Subcutaneous abdominal adipose tissue (tissue), 5 donors: ENCODE measurements around the gene OCEL1.
A peak's percentile ranks its signal among the peaks of the same experiment; 100 is the strongest.

Source experiments
- H3K27ac ChIP-seq: one replicate; pipeline ENCODE4 v1.7.0; 2013; ENCODE audit warnings: low read depth, mild to moderate bottlenecking, inconsistent platforms, low read length, moderate library complexity
- H3K27me3 ChIP-seq, 5 donors: one replicate each; pipeline ENCODE4 v1.7.0; 2013; ENCODE audit warnings: low read length in 5 of 5, inconsistent platforms in 1 of 5; ENCODE audit not compliant: control insufficient read depth in 5 of 5, insufficient read depth in 4 of 5
- H3K36me3 ChIP-seq, 5 donors: one replicate each; pipeline ENCODE4 v1.7.0; 2013; ENCODE audit warnings: low read length in 5 of 5; ENCODE audit not compliant: control insufficient read depth in 5 of 5, insufficient read depth in 5 of 5
- H3K4me1 ChIP-seq, 5 donors: one replicate each; pipeline ENCODE4 v1.7.0; 2013; ENCODE audit warnings: low read length in 5 of 5, mild to moderate bottlenecking in 3 of 5, moderate library complexity in 1 of 5; ENCODE audit not compliant: control insufficient read depth in 5 of 5, insufficient read depth in 5 of 5
- H3K4me3 ChIP-seq, 5 donors: one replicate each; pipeline ENCODE4 v1.7.0; 2013; ENCODE audit warnings: low read length in 5 of 5, low read depth in 1 of 5
- H3K9ac ChIP-seq, 5 donors: one replicate each; pipeline ENCODE4 v1.7.0; 2013; ENCODE audit warnings: low read length in 5 of 5, mild to moderate bottlenecking in 4 of 5, moderate library complexity in 3 of 5
- H3K9me3 ChIP-seq, 5 donors: one replicate each; pipeline ENCODE4 v1.7.0; 2013; ENCODE audit warnings: low read length in 5 of 5; ENCODE audit not compliant: control insufficient read depth in 5 of 5
- donor health status: healthy.
- donor health status: healthy.
- donor health status: healthy.
- donor health status: healthy.
- donor health status: healthy.

The OCEL1 gene

DNA sequence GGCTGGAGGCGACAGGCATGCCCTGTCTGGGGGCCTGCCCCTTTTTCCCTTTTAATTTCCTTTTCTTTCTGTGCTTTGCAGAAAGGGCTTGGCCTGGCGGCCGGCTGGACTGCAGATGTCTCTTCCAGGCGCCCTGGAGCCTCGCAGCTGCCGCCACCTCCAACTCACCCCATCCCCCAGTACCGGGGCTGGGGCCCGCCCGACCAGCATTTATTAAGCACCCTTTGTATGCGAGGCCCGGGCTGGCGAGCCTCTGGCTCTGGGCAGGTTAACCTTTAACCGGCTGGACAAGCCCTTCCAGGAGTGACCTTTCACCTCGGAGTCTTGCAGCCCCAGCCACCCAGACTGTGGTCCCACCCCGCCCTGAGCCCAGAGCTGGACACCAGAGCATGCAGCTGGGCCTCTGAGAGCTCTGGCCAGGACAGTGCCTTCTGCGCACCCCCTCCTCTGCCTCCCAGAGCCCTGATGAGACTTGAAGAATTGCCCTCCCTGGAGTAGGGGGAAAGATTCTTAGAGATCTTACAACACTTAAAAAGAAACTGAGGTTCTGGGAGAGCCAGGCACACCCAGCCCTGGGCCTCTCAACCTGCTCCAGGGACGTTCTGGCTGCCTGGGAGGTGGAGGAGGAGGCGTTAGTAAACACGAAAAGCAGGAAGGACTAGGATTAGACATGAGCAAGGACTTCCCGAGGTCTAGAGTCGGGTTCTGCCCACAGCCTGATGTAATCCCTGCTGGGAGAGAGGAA lies 20.8 kb downstream of the OCEL1 start:
- H3K9me3 ChIP-seq = no peaks in the 10 kb centered on the region
- H3K9ac ChIP-seq = peak overlapping the region; percentile 10 to 69 (median 27)
- peaks cover 0 to 12% (median 4%) of the 10 kb centered on the region in 5 donors for H3K36me3 ChIP-seq
- H3K27ac ChIP-seq = peak overlapping the region; percentile 75
- H3K27me3 ChIP-seq = no peaks in the 10 kb centered on the region
- peaks cover 5 to 51% (median 45%) of the 10 kb centered on the region in 5 donors for H3K4me1 ChIP-seq
- H3K4me3 ChIP-seq = peak overlapping the region in 4 of 5 donors; percentile 48 to 72 (median 54)

DNA sequence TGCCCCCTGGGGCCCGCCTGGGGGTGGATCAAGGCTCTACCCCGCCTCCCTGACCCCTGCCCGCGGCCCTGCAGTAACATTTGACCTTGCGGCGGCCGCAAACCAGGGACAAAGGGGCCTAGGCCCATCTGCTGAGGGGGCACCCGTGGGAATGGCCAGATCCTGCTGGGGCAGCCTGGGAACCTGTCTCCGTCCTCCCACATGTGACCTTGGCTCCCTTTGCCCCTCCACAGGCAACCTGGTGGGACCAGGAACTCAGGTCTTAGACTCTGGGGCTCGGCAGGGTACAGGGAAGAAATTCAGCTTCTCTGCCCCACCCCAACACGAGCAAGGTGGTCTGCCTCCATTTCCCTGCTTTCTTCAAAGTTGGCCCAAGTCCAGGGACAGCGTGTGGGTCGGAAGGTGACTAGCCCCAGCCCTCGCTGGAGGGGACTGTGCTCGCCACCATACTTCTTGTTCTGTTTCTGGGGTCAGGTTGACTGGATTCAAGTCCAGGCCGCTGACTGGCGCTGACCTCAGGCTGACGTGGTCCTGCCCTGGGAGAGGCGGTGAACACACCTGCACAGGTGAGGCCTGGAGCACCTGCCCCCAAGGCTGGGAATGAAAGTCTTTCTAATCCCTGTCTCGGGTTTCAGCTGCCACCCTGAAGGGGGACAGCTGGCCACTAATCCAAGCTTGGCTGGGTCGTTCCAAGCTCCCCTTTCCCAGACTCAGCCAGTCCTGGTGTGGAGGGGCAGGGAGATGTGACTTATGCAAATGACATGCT lies 22.2 kb downstream of the OCEL1 start:
- Histone ChIP-seq H3K27me3 (no peaks in the 10 kb centered on the region), H3K36me3 (peaks cover 0 to 13% (median 5%) of the 10 kb centered on the region in 5 donors), H3K4me3 (no peak overlapping the region), H3K27ac (peak overlapping the region; percentile 30), H3K4me1 (peaks cover 5 to 39% (median 33%) of the 10 kb centered on the region in 5 donors), H3K9ac (peak overlapping the region in 1 of 5 donors; percentile 48), H3K9me3 (no peaks in the 10 kb centered on the region)

DNA sequence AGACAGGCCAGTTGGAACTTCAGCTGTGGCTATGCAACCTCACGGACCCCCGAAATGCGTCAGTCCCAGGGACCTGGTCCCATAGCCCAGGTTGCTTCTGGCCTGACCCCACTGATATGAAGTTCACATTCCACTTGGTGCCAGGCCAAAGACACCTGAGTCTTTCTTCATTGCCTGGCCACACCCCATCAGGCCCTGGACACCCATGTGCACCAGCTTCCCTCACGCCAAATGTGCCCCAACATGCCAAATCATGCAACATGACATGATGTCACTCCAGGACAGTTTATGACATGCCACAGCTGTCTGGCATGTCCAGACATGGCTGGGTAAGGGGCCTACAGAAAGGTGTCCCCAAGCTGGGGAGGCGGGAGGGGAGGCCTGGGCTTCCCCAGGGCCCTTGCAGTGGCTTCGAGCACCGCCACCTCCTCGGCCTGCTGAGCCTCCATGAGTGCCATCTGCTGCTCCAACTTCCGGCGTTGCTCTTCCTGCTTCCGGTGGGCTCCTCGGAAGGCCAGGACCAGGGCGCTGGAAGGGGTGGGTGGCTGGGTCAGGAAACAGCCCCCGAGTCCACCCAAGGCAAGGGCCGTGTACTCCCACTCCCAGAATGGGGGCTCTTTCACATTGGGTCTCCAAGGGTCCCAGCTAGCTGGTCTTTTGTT lies 24.0 kb downstream of the OCEL1 start:
- Histone ChIP-seq H3K27ac (no peak overlapping the region), H3K27me3 (no peaks in the 10 kb centered on the region), H3K4me3 (no peak overlapping the region), H3K4me1 (peaks cover 2 to 24% (median 21%) of the 10 kb centered on the region in 5 donors), H3K9ac (no peak overlapping the region), H3K36me3 (peaks cover 0 to 18% (median 10%) of the 10 kb centered on the region in 5 donors), H3K9me3 (no peaks in the 10 kb centered on the region)

DNA sequence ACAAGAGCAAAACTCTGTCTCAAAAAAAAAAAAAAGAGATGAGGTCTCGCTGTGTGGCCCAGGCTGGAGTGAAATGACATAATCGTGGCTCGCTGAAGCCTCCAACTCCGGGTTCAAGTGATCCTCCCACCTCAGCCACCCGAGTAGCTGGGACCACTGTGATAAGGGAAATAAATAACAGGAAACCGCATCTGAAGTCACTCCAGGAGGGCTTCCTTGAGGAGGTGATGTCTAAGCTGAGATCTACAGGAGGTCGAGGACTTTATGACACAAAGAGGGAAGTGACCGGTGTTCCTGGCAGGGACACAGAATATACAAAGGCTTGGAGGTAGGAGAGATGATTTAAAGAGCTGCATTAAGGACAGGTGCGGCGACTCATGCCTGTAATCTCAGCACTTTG lies 28.6 kb downstream of the OCEL1 start:
- H3K9ac ChIP-seq = no peak overlapping the region
- no peak overlapping the region for H3K4me3 ChIP-seq
- H3K27me3 ChIP-seq = no peaks in the 10 kb centered on the region
- H3K27ac ChIP-seq = no peak overlapping the region
- H3K9me3 ChIP-seq = peaks cover 0 to 8% (median 5%) of the 10 kb centered on the region in 5 donors
- H3K4me1 ChIP-seq = peaks cover 0 to 4% (median 0%) of the 10 kb centered on the region in 5 donors
- peaks cover 0 to 45% (median 26%) of the 10 kb centered on the region in 5 donors for H3K36me3 ChIP-seq

DNA sequence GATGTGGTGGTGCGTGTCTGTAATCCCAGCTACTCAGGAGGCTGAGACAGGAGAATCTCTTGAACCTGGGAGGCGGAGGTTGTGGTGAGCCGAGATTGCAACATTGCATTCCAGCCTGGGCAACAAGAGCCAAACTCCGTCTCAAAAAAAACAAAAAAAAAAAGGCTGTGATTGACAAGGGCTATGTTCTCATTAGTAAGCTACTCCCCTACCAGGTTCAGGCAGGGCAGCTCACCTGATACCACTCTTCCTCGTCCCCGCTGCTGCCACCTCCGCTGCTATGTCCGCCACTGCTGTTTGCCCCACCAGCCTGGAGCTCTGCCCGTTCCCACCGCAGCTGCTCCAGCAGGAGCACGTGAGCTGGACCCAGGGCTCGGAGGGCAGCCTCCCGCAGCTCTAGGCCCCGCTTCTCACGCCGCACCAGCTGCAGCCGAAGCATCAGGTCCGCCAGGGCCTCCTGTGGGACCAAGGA lies 29.2 kb downstream of the OCEL1 start:
- peaks cover 0 to 4% (median 0%) of the 10 kb centered on the region in 5 donors for H3K4me1 ChIP-seq
- no peak overlapping the region for H3K9ac ChIP-seq
- no peaks in the 10 kb centered on the region for H3K27me3 ChIP-seq
- no peak overlapping the region for H3K27ac ChIP-seq
- peaks cover 0 to 11% (median 7%) of the 10 kb centered on the region in 5 donors for H3K9me3 ChIP-seq
- H3K36me3 ChIP-seq = peaks cover 0 to 47% (median 28%) of the 10 kb centered on the region in 5 donors
- no peak overlapping the region for H3K4me3 ChIP-seq

DNA sequence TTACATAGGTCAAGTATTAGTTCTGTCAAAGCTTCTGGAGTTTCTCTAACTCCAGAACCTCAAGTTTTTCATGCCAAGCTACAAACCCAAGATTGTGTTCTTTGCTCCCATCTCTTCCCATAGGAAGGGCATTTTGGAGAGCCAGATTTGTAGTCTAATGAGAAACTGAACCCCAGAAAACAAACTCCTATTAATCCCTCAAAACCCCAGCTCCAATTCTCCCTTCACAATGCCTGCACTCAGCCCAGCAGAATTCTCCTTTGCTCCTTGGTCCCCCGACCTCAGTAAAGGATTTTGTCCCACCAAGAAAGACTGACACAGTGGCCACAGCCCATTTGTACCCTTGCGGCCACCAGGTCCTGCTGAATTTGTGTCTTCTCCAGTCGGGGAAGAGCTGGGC lies 30.1 kb downstream of the OCEL1 start:
- Histone ChIP-seq H3K4me1 (peaks cover 0 to 7% (median 4%) of the 10 kb centered on the region in 5 donors), H3K9me3 (peaks cover 0 to 11% (median 7%) of the 10 kb centered on the region in 5 donors), H3K36me3 (peaks cover 0 to 47% (median 28%) of the 10 kb centered on the region in 5 donors), H3K4me3 (no peak overlapping the region), H3K9ac (no peak overlapping the region), H3K27ac (no peak overlapping the region), H3K27me3 (no peaks in the 10 kb centered on the region)

DNA sequence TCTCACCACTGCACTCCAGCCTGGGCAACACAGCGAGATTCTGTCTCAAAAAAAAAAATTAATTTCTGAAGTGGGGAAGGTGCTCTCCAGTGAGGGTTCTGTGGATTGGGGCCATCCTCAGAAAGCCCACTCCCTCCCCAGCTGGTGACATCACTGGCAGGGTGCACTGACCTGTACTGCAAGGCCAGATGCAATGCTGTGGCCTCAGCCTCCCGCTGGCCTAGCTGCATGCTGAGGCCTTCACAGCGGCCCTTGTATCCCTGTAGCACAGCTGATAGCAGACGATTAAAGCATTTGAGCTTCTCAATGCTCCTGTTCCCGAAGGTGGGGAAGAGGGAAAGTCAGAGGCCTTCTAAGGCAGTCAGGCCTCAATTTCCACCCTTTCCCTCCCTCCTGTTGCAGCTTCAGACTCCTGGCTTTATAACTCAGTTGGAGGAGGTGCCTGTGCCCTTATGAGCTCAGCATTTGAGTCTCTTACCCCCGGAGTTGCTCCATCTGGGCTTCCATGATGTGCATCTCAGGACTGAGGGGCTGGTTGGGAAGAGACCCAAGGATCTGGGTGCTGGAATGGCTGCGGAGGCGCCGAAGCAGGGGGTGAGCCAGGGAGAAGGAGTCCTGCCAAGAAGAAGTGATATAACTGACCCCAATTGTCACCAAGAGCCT lies 33.2 kb downstream of the OCEL1 start:
- Histone ChIP-seq H3K36me3 (peaks cover 0 to 42% (median 21%) of the 10 kb centered on the region in 5 donors), H3K27ac (no peak overlapping the region), H3K27me3 (no peaks in the 10 kb centered on the region), H3K9me3 (peaks cover 0 to 11% (median 7%) of the 10 kb centered on the region in 5 donors), H3K4me1 (peaks cover 0 to 18% (median 4%) of the 10 kb centered on the region in 5 donors), H3K9ac (no peak overlapping the region), H3K4me3 (peak overlapping the region in 1 of 5 donors; percentile 16)

DNA sequence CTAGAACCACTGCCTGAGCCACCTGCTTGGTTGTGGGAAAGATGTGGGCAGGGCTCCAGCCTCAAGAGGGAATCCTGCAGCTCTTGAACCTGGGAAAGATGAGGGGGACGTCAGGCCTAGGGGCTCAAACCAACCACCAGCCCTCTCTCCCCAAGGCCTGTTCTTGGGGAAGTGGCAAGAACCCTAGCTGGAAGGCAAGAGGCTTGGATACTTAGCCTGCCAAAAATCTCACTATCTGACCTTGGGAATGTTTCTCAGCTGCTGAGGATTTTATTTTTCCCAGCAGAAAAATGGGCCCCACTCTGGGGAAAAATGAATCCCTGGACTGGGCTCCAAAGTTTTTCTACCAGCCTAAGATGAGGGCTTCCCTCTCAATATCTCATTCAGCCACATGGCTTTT lies 33.9 kb downstream of the OCEL1 start:
- H3K9ac ChIP-seq = no peak overlapping the region
- H3K27me3 ChIP-seq = no peaks in the 10 kb centered on the region
- peak overlapping the region in 1 of 5 donors; percentile 16 for H3K4me3 ChIP-seq
- peaks cover 0 to 25% (median 4%) of the 10 kb centered on the region in 5 donors for H3K4me1 ChIP-seq
- H3K36me3 ChIP-seq = peaks cover 0 to 38% (median 17%) of the 10 kb centered on the region in 5 donors
- peaks cover 0 to 11% (median 7%) of the 10 kb centered on the region in 5 donors for H3K9me3 ChIP-seq
- no peak overlapping the region for H3K27ac ChIP-seq

DNA sequence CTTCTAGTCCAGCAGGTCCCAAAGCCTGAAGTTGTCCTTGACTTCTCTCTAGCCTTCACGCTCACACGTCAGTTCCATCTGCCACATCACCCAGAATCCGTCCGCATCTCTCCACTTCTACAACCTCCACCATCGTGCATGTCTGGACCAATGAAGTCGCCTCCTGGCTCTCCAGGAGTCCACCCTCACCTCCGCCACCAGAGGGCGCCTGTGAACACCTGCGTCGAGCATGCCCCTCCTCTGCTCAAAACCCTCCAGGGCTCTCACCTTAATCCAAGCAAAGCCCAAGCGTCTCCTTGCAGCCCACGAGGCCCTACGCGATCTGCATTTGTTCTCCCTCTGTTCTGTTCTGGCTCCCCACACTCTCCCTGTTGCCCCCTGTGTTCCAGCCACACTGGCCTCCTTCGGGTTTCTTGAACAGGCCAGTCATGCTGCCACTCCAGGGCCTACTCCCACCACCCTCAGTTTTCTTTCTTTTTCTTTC lies 34.9 kb downstream of the OCEL1 start:
- Histone ChIP-seq H3K4me1 (peaks cover 0 to 28% (median 0%) of the 10 kb centered on the region in 5 donors), H3K4me3 (no peak overlapping the region), H3K27me3 (no peaks in the 10 kb centered on the region), H3K36me3 (peaks cover 0 to 31% (median 13%) of the 10 kb centered on the region in 5 donors), H3K27ac (no peak overlapping the region), H3K9ac (no peak overlapping the region), H3K9me3 (peaks cover 0 to 11% (median 7%) of the 10 kb centered on the region in 5 donors)
